NCI-H146 treated with DMSO at 0.1 percent for 48 hours (cell line): Measurements from ENCODE around the gene LDLRAD4.

Experiments used
- DNase-seq: peaks from one replicate; lab custom pipeline; 2025; ENCODE audit not compliant: unreplicated experiment; lab: John Stamatoyannopoulos, UW

LDLRAD4 gene

DNA sequence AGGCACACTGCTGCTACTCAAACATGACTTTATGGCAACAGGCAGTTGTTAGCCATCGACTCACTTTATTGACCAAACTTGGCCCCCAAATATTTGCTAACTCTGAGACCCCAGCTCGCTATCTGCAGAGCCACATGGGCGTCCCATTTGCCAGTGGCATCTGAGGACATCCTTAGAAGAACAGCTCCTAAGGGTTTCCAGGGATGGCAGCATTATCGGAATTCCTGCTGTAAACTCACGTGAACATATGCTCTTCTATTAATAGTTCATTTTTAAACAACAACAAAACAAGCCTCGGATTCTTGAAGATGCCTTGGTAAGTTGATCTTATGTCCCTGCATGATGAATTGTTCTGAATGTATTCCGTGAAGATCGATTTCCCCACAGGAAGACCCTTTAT lies 181.0 kb downstream of the LDLRAD4 start:
- no peak for DNase-seq

DNA sequence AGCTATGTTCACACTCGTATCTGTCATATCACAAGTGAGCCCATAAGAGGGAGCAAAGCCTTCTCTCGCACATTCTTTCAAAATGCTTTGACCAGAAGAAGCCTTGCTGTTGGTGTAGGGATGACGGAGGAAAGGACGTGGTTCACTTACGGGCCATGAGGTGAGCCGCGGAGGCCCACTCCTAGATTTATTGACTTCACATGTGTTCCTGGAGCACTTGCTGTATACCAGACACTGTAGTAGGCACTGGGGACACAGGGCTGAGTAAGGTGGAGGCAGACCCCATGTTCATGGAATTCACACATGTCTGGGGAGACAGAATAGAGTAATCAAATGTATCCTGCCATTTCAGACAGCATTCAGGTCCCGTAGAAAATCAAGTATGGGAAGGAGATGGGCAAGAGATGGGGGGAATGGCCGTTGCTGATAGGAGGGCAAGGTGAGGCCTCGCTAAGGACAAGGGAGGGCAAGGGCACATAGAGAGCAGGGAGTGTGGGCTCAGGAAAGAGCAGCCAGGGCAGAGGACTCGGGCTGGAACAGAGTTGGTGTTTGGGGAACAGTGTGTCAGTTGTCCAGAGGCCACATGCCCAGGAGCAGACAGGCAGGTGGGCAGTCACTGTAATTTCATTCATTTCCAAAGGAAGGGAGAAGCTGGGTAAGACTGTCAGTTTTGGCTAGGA lies 182.2 kb downstream of the LDLRAD4 start:
- no peak for DNase-seq

- no peak for DNase-seq
Observed at GRCh38 chr18:13401404-13401803, 182.8 kb downstream of the LDLRAD4 start.

GRCh38 chr18:13401826-13402225 lies 183.3 kb downstream of the LDLRAD4 start:
- DNase-seq = no peak

DNA sequence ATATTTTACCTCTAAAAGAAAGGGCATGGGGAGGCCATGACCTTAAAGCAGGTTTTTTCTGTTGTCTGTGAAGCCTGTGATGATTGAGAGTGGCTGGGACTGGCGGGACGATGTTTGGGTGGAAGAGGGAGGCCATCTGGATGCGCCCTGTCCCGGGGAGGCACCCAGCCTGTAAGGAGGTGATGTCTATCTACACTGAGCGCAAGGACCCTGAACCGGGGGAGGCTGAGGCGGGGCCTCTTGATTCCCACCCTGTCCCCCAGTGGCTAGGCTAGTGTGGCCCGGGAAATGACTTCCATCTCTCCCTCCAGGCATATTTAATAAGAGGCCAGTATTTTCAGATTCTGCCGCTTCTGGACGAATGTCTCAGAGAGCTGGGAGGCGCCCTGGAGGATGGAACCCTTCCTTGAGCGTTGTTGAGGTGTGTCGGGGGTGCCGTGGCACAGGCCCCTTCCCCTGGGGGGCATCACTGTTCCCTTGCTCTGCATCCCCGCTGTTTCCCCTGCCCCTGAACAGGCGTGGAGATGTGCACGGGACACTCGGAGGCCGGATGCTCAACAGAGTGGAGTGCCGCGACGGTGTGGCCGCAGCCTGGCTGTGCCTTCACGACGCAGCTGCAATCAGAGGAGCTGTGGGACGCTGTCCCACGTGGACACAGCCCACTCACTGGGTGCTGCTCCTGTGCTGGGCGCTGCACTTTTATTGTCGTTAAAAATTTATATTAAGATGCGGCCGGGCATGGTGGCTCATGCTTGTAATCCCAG lies 185.4 kb downstream of the LDLRAD4 start:
- DNase-seq = no peak

GRCh38 chr18:13405305-13406038 lies 186.9 kb downstream of the LDLRAD4 start:
- DNase-seq = no peak

DNA sequence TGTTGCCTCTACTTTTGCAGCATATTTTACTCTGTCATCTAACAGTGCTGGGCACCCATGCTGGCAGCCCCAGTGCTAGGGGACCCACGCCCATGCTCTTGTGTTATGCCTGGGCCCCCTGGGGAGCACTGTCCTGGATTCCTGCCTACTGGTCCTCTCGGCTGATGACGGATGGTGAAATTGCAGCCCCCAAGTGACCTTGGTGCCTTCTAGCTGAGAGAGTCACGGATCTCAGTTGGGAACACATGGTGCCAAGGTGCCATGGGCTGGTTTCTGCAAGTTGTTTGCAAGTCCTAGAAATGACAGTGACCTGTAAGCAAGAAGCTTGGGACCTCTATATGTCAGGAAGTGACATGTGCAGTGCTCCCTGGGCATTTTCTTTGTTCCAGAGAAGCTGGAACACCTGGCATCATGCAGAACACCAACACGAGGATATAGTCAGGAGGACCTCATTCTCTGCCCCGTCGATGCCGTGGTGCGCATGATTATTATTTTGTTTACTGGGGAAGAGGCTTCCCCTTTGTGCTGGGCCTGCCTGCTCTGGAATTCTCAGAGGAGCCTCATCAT lies 187.6 kb downstream of the LDLRAD4 start:
- no peak for DNase-seq

GRCh38 chr18:13406736-13407135 lies 188.2 kb downstream of the LDLRAD4 start:
- DNase-seq = no peak

DNA sequence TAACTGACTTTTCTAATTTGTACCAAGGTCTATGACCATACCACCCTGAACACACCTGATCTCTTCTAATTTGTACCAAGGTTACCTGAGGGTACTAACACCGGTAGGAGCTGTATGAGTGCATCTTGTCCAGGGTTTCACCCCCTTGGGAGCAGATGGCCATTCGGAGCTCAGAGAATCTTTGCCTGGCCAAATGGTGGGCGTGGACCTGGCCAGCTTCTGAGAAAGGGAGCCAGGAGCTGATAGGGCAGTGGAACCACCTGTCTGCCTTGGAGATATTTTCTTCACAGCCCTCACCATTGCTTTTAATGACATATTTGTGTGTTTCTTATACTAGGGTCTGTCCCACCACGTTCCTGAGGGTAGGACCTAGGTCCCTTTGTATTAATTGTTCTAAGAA lies 188.9 kb downstream of the LDLRAD4 start:
- no peak for DNase-seq

- DNase-seq = no peak
Observed at GRCh38 chr18:13409026-13409425, 190.5 kb downstream of the LDLRAD4 start.

DNA sequence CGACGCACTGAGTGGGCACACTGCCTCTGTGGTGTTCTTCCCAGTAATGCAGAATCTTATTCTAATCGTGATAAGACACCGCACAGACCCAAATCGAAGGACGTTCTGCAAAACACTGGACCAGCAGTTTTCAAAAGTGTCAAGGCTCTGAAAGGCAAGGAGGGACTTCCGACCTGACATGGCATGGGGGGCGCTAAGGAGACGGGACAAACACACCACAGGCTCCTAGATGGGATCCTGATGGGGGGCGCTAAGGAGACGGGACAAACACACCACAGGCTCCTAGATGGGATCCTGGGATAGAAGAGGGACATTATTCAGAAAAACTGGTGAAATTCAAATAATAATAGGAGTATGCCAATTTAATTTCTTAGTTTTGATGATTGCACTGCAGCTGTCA lies 191.4 kb downstream of the LDLRAD4 start:
- DNase-seq = no peak

GRCh38 chr18:13410471-13410870 lies 191.9 kb downstream of the LDLRAD4 start:
- no peak for DNase-seq

- no peak for DNase-seq
Observed at GRCh38 chr18:13412017-13412416, 193.5 kb downstream of the LDLRAD4 start.

GRCh38 chr18:13412901-13413300 lies 194.3 kb downstream of the LDLRAD4 start:
- no peak for DNase-seq

- no peak for DNase-seq
Observed at GRCh38 chr18:13414102-13414501, 195.5 kb downstream of the LDLRAD4 start.

- peak; percentile 50 for DNase-seq
Observed at GRCh38 chr18:13414521-13414920, 196.0 kb downstream of the LDLRAD4 start.

GRCh38 chr18:13415736-13416135 lies 197.2 kb downstream of the LDLRAD4 start:
- DNase-seq = no peak

- no peak for DNase-seq
Observed at GRCh38 chr18:13416208-13416607, 197.6 kb downstream of the LDLRAD4 start.

DNA sequence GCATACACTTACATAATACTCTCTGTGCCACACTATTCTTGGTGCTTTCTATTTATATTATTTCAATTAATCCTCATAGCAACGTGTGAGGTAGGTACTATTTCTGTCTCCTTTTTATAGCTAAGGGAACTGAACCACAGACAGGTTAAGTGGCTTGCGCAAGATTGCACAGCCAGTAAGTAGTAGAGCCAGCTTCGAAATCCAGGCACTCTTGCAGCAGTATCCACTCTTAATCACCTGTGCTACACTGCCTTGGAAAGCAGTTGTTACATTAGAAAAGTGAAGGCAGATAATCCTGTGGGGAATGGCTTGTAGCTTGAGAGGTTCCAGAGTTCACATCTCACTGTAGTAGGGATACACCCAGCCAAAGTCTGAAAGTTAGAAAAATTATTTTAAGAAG lies 198.3 kb downstream of the LDLRAD4 start:
- DNase-seq = no peak

GRCh38 chr18:13418013-13418710 lies 199.6 kb downstream of the LDLRAD4 start:
- no peak for DNase-seq
